Measurements from ENCODE around the gene KAZN. TPM values are rescaled to one million over a fixed set of nuclear protein-coding genes. Genes with fewer than 3 reads are reported as not detected.
A peak's percentile ranks its signal among the peaks of the same experiment; 100 is the strongest.

The KAZN gene
- polyA plus RNA-seq, 1 donor = 14.6 TPM

DNA sequence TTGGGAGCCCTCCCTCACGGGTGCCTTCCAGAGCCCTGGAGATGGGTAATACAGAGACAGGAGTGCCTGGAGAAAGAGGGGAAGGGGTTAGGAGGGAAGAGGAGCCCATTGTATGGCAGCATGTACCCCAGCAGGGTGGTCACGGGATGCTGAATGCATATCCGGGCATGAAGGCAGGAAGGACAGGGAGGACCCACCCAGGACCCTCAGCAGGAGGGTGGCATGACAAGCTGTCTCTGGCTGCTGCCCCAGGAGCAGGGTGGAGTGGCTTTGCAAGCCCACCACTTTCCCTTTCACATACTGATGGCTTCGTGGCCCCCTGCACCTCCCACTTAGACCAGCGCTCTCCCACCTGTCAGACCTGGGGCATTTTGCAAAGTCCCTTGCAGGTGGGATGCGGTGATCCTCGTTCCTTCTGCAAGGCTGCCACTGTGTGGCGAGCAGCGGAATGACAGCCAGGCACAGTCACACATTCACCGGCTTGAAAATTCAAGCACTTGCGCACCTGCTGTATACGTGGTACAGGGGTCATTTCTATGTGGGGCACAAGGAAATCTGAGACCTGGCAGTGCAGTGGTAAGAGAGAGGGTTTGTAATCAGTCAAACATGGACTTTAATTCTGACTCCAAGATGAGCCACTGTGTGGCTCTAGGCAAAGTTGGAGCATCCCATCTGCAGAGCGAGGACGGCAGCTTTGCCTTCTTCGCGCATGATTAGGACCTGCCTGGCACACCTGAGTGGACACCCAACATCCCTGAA, 501.8 kb downstream of the KAZN start:
- DNase-seq = peak; percentile 43

DNA sequence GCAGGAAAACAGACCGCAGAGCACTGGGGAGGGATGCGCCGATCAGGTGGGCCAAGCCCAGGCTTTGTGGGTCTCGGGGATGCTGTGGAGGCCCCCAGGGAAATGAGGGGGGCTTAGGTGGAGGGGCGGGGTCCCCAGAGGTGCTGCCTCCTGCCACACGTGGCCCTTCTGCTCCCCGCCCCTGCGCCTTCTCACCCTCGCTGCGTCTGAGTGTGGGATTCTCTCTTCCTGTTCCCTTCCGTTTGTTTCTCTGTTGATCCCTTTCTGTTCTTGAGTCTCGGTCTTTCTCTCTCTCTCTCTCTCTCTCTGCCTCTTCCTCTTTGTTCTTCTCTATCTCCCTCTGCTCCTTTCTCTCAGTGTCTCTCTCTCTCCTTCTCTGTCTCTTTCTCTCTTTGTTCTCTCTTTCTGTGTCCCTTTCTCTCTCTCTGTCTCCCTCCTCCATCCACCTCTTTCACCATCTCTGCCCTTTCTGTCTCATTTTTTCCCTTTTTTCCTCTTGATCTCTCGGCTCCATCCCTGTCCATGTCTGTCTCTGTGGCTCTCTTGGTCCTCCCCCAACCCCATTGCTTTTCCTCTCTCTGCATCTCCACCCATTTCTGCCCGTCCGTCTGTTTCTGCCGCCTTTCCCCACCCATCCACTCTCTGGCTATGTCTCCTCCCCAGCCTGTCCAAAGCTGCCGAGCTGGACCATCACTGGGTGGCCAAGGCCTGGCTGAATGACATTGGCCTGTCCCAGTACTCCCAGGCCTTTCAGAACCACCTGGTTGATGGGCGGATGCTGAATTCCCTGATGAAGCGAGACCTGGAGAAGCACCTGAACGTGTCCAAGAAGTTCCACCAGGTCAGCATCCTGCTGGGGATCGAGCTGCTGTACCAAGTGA, 502.6 kb downstream of the KAZN start:
- no peak for DNase-seq

DNA sequence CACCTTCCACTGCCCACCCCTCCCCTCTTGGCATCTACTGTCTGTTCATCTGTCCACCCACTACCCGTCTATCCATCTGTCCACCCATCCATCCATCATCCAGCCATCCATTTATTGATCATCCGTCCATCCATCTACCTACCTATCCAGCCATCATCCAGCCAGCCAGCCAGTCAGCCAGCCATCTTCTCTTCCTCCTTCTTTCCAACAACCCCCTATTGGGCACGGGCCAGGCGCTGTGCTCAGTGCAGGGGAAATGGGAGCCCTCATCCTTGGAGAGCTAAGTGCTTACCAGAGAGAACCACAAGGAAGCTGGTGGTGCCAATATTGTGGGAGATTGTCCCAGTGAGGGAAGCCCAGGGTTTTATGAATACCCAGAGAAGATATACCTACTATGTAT, 503.3 kb downstream of the KAZN start:
- no peak for DNase-seq

DNA sequence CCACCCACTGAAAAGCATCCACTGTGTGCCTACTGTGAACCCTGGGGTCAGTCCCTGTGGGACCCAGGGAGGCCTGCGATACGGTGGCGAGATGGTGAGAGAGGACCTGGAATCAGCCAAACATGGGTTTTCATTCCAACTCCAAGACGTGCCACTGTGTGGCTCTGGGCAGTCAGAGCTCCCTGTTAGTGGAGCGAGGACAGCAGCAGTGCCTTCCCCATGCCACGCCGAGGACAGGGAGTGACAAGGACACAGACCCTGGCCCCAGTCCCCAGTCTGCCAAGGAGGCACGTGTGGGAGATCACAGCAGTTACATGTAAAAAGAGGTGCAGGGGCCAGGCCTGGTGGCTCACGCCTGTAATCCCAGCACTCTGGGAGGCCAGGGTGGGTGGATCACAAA, 504.2 kb downstream of the KAZN start:
- DNase-seq = no peak

DNA sequence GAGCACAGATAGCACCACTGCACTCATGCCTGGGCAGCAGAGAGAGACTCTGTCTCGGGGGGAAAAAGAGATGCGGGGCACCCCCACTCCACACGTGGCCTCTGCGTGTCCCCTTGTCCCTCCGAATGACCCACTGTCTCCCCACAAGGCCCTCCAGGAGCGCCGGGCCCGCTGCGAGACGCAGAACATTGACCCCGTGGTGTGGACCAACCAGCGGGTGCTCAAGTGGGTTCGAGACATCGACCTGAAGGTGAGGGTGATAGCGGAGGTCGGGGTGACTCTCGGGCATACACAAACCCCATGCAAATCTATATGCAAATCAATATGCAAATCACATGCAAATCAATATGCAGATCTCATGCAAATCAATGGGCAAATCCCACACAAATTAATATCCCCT, 504.7 kb downstream of the KAZN start:
- DNase-seq = no peak

DNA sequence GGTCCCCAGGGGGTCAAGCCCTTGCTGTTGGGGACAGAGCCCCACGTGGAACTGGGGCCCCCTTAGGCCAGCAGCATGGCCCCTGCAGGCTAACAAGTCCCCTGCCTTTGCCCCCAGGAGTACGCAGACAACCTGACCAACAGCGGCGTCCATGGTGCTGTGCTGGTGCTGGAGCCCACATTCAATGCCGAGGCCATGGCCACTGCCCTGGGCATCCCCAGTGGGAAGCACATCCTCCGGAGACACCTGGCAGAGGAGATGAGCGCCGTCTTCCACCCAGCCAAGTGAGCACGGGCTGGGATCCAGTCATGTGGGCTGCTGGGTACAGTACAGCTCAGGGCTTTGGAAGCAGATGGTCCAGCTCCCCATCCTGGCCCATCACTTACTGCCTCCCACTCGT, 505.4 kb downstream of the KAZN start:
- DNase-seq = no peak

DNA sequence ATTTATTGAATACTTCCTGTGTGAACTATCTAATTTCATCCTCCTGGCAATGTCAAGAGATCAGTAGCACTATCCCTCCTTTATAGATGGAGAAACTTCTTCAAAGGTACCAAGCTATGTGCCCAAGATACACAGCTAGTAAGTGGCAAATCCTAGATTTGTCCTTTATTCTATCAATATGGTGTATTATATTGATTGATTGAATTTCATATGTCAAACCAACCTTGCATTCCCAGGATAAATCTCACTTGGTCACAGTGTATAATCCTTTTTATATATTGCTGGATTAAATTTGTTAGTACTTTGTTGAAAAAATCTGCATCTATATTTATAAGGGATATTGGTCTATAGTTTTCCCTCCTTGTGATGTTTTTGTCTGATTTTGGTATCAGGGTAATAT, 506.3 kb downstream of the KAZN start:
- no peak for DNase-seq

DNA sequence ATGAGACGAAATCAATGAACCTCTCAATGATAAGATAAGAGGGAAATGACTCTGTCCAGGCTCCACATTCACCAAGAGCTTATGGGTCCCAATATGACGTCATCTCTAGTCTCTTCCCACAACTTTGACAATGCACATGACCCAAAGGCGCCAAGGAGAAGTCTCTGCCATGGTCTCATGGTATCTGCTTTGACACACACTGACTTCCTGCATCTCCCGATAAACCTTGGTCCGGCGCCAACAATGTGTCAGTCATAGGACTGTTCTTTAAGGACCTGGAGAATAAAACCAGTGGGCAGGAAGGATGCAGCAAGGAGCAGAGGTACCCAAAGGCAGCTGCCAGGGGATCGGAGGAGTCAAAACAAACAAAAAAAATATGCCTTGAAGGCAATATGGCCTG, 508.1 kb downstream of the KAZN start:
- DNase-seq = no peak

DNA sequence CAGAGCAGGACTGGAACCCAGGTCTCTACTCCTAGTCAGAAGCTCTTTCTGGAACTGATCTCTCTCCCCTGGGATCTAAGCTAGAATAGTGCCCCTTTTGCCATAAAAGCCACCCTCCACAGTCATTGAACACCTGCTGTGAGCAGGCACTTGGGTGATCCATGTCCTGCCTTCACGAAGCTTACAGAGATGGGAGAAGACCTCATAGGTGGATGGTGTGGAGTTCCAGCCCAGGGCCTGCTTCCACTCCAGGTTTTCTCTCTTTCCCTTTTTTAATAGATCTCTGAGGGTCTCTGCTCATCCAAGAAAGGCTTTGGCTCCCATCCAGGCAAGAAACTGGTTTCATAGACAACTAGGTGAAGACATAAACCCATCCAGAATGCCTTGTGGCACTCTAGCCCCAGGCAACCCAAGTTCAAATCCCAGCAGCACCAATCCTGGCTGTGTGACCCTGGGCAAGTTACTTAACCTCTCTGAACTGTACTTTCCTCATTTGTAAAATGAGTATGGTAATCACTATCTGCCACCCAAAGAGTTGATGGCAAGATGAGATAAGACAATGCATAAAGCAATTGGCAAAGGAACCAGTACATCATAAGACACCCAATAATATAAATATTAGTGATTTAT, 508.7 kb downstream of the KAZN start:
- DNase-seq = no peak

DNA sequence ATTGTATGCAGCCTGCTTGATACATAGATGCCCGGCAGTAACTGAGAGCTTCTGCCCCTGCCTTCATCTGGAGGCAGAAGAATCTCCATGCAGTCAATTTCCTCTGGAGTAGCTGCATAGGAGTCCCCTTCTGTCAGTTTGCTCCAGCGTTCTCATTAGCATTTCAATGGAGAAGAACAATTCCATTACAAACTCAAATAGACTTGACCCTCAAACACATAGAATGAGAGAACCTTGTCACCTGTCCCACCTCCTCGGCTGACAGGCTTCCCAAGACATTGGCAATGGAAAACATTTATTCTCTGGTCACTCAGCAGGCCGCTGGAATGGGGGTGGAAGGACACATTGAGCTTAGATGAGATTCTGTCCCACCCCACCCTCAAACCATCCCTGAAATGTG, 509.4 kb downstream of the KAZN start:
- DNase-seq = no peak

DNA sequence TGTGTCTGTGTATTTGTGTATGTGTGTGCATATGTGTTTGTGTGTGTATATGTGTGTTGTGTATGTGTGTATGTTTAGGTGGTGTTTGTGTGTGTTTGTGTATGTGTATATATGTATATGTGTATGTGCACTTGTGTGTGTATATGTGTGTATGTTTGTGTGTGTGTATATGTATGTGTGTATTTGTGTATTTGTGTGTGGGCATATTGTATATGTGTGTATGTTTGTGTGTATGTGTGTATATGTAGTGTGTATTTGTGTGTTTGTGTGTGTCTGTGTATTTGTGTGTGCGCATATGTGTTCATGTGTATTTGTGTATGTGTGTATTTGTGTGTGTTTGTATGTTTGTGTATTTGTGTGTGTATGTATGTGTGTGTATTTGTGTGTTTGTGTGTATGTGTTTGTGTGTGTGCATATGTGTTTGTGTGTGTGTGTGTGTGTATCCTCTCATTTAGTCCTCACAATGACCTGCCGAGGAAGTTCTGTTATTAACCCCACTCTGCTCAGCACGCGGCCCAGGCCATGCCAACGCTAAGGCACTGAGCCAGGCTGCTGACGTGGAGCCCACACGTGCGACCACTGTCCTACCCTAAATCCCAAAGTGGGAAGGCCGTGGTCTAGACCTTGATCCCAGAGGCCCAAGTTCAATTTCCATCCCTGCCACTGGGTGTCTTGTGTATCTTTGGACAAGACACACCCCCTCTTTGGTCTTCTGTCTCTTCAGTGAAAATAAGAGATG, 511.8 kb downstream of the KAZN start:
- DNase-seq = no peak

DNA sequence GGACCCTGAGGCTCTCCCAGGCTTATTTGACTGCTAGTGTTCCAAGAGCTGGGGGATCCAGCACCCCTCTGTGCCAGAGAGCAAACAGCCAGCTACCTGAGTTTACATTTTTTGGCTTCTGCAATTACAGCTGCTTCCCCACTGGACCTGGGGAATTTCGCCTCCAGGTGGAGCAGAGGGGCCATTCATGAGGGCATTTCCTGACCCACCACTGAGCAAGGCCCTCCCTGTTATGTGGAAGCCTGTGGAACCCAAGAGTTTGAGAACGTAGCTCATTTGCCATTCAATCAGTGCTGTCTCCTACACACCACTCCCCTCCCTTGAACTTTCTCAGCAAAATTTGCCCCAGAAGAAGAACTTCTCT, 512.4 kb downstream of the KAZN start:
- no peak for DNase-seq

DNA sequence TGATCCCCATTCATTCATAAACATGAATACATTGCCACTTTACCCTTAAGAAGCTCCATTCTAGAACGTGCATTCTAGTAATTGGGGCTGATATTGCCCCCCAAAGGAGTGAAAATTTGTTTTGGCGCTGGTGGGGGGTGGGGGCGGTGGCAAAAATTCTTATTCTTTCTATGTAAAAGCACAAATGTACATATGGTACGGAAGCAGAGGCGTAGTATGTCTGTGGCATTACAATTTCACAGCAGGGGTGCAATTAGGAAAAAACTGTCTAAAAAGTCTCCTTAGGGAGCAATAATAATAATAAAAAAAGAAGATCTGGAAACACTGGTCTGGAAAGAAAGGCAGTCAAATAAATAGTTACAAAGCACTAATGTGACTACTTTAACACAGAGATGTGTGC, 514.7 kb downstream of the KAZN start:
- DNase-seq = no peak

DNA sequence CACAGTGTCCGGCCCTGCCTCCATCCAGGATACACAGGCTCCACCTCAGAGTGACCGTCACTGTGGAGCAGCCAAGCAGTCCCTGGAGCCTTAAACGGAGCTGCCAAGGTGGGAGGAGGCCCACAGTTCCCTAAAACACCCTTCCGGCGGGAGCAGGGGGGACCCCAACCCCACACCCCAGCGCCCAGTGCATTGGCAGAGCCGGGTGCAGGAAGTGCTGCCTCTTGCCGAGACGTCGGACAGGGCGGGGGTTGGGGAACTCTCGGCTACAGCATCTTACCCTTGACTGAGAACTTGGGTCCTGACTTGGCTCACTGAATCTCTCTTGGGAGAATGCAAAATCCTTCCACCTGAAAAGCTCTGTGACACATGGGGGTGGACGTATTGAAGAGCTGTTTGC, 516.4 kb downstream of the KAZN start:
- no peak for DNase-seq

DNA sequence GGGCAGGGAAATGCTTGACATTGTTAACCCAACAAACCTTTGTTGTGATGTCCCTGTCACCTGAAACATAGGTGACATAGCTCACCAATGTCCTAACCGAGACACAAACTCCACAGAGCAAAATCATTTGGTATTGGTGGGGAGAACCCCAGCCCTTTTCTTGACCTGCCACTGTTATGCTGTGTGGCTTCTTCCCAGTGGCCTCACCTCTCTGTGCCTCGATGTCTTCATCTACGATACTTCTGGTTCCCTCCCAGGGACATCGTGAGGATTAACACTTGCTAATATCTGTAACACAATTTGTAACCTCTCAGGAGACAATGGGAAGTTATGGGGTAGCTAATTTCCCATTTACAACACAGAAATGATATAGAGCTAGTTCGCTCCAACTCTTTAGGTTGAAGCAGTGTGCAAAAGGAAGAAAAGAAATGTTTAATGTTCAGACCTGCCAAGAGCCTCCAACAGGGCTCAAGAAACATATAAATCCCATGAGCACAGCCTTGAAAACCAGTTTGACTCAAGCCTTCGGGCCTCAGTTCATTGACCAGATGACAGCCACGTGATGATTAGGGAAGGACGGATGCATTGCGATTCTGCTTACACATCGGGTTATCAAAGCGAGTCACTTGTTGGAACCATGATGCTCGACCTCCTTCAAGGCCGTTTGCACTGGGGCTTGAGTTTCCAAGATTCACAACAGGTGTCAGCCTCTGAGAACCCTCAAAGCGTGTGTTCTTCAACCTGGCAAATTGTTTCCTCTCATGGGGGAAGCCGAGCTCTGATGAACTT, 517.3 kb downstream of the KAZN start:
- DNase-seq = no peak

DNA sequence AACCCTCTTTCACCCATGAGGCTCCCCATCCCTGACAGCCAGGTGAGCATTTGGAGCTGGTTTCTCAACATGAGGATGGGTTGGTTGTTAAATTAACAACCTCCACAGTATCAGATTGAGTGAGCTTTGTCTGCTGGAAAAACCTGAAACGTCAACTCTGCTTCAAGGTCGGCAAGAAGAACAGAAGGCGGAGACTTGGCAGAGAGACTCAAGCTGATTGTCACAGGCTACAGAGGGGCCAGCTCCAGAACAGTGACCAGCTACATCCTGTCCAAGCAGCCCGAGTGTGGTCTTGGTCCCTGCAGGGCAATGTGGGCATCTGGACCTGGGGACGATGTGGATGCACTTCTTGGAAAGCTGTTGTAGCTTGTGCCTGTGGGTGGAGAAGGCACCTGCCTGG, 518.5 kb downstream of the KAZN start:
- no peak for DNase-seq

DNA sequence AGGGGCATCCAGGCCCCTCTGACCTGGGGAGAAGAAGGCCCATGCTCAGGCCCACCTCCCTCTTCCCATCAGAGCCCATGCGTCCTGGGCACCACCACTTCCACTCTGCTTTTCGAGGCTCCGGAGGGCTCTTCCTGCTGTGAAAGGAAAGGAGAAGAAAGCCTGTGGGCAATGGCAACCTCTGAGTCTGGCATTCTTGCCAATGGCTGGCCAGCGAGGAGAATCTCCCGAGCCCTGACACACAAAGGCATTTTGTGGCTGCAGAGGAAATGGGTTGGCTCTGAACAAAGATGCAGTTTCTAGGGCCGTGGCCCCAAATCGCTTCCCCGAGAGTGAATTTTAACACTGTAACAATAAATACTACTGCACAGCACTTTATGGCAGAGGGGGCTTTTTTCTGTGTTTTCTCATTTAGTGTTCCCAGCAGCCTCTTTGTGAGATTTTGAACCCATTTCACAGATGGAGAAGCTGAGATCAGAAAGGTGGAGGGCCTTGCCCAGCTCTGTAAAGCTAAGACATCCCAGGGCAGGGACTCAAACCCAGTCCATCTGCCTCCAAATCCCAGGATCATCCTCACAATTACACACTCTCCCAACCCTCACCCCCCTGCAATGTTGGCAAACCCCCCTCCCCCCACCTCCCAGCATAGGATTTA, 519.3 kb downstream of the KAZN start:
- DNase-seq = no peak

DNA sequence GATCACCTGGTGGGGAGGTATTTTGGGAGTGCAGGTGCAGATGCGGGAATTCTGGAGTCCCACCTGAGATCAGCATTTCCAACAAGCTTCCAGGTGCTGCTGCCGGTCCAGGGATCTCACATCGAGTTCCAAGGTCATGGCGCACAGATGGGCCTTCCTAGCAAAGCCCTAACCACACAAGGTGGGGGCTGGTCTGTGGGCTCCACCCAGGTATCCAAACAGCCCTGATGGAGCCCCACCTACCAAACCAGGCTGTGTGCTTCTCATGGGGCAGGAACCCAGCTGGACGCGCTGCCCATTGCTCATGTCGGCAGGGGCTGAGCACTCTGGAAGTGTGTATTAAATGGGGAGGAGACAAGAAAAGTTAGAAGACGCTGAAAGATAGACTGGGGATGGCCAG, 520.1 kb downstream of the KAZN start:
- DNase-seq = no peak

DNA sequence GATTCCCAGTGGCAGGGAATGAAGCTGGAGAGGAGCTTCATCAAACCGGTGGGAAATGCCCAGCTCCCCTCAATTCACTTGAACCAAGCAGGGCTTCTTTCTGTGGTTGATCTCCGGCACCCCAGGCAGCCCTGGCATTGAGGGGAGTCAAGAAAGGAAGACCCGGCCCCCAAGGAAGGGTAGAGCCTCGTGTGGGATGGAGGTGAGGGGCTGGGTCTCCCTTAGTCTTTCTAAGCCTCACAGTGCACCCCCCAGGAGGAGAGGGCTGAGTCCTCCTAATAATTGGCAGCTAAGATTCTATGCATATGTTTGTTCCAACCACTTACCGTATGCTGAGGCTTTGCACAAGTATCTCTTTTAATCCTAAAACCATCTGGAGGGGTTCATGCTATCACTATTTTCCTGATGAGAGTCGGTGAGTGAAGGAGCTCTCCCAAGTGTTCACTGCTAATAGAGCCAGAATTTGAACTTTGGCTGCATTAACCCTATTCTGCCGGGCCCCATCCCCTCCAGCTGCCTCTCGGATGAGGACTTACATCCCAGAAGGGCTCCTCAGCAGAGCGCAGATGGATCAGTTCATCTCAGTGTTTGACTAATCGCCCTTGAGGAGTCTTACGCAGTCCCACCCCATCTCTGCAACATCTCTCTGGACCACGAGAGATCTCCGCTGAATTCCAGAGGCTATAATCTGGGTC, 521.9 kb downstream of the KAZN start:
- no peak for DNase-seq

DNA sequence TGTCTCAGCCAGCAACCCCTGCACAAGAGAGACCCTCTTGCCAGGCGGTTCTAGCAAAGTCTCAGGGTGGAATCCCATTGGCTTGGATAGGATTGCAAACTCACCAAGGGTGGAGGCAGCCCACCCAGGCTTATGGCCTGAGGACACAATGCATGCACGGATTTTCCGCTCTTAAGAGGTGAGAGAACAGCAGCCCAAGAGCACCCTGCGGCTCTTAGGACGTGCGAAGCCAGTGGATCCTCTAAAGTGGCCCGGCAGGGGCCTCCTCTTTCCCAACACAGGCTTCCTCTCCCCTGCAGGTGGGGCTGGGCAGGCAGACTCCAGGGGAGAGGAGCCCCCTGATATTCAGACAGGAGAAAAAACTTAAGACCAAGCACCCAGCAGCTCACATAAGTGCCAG, 523.8 kb downstream of the KAZN start:
- DNase-seq = no peak

DNA sequence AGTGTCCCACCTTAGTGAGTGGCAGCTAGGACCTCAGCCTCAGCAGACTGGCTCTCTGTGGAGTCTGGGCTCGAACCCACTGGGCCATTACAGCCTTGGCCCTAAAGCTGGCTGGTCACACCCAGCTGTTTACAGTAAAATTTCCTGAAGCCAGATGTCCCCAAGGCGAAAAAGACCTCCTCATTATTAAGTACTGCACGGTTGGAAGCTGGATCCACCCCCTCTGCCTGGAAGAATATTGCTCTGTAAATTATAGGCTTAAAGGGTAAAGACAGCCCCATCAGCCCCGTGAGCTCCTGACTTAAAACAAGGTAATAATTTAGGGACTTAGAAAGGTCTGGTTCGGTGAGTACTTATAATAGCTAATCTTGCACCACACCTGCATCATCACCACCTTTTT, 524.8 kb downstream of the KAZN start:
- no peak for DNase-seq

All from hindlimb muscle (tissue), 1 donor.